Skeletal muscle tissue (tissue), 4 donors: Measurements from ENCODE around the gene DTX3. TPM values are rescaled to one million over a fixed set of nuclear protein-coding genes. Genes with fewer than 3 reads are reported as not detected.

Source experiments
- H3K27ac ChIP-seq: one replicate; pipeline ENCODE4 v1.7.0; 2013; ENCODE audit warnings: mild to moderate bottlenecking, low read depth, low read length, inconsistent platforms
- H3K27me3 ChIP-seq, 3 donors: one replicate each; pipeline ENCODE4 v1.7.0; 2013; ENCODE audit warnings: low read length in 3 of 3; ENCODE audit not compliant: control insufficient read depth in 3 of 3, insufficient read depth in 3 of 3
- H3K36me3 ChIP-seq, 3 donors: one replicate each; pipeline ENCODE4 v1.7.0; 2013; ENCODE audit warnings: low read length in 3 of 3; ENCODE audit not compliant: control insufficient read depth in 3 of 3, insufficient read depth in 3 of 3
- H3K4me1 ChIP-seq, 3 donors: one replicate each; pipeline ENCODE4 v1.7.0; 2013; ENCODE audit warnings: low read length in 3 of 3, mild to moderate bottlenecking in 3 of 3; ENCODE audit not compliant: control insufficient read depth in 3 of 3, insufficient read depth in 3 of 3
- H3K4me3 ChIP-seq, 3 donors: one replicate each; pipeline ENCODE4 v1.7.0; 2013; ENCODE audit warnings: low read length in 3 of 3
- H3K9ac ChIP-seq, 3 donors: one replicate each; pipeline ENCODE4 v1.7.0; 2013; ENCODE audit warnings: low read length in 3 of 3, mild to moderate bottlenecking in 3 of 3, moderate library complexity in 2 of 3, low read depth in 1 of 3
- H3K9me3 ChIP-seq, 3 donors: one replicate each; pipeline ENCODE4 v1.7.0; 2013; ENCODE audit warnings: low read length in 3 of 3; ENCODE audit not compliant: control insufficient read depth in 3 of 3
- total RNA-seq: library from RNA; depleted of rRNA; stranded (reverse); fragments of >200 nt; gene quantifications from one replicate; pipeline ENCODE4 v1.2.3, GENCODE V29; 2014
- donor health status: Osteomylitis.

The DTX3 gene
- total RNA-seq, 1 donor from 2014 or later: 7.8 TPM

DNA sequence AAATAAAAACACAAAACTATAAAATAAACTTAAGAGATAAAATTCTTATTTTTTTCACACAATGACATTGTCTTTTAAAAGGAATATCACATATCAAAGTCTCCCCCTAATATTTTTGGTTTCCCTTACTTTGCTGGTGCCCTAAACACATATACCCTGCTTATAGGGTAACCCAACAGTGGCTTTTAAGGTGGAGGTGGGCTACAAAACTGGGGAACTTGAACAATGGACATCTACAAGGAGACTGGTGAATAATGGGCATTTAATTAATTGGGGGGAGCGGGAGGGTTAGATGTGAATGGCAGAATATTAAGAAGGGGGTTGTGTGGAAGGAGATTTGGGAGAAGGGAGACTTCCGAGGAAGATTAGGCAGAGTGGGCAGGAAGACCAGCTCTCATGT is 18.8 kb downstream of the DTX3 start:
- Histone ChIP-seq H3K27ac (no peak overlapping the region), H3K9me3 (no peaks in the 10 kb centered on the region), H3K9ac (no peak overlapping the region), H3K36me3 (peaks cover 0 to 3% (median 3%) of the 10 kb centered on the region in 3 donors), H3K4me3 (no peak overlapping the region), H3K4me1 (peaks cover 14 to 20% (median 16%) of the 10 kb centered on the region in 3 donors), H3K27me3 (peaks cover 65 to 83% (median 74%) of the 10 kb centered on the region in 3 donors)

DNA sequence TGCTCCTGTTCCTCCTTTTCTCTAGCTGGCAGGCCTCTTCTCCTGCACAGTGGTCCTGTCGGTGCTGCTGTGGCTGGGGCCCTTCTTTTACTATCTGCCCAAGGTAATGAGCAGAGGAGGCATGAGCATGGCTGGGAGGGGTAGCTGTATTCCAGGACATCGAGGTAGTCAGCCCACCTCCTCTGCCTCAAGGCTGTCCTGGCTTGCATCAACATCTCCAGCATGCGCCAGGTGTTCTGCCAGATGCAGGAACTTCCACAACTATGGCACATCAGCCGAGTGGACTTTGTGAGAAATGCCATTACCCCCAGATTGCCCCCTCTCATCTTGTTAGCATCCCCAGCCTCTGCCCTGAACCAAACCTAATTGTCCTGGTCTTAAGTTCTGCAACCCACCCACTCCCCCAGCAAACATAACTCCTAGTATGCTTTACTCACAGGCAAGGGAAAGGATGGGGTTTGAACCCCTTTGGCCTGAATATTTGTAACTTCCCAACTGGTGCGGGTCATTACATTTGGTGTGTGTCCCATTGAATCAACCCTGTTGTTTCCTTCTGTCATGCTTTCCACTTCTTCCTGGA is 19.3 kb downstream of the DTX3 start:
- Histone ChIP-seq H3K9ac (no peak overlapping the region), H3K4me1 (peaks cover 14 to 20% (median 16%) of the 10 kb centered on the region in 3 donors), H3K27ac (no peak overlapping the region), H3K4me3 (no peak overlapping the region), H3K27me3 (peaks cover 65 to 85% (median 71%) of the 10 kb centered on the region in 3 donors), H3K36me3 (peaks cover 0 to 8% (median 6%) of the 10 kb centered on the region in 3 donors), H3K9me3 (no peaks in the 10 kb centered on the region)

DNA sequence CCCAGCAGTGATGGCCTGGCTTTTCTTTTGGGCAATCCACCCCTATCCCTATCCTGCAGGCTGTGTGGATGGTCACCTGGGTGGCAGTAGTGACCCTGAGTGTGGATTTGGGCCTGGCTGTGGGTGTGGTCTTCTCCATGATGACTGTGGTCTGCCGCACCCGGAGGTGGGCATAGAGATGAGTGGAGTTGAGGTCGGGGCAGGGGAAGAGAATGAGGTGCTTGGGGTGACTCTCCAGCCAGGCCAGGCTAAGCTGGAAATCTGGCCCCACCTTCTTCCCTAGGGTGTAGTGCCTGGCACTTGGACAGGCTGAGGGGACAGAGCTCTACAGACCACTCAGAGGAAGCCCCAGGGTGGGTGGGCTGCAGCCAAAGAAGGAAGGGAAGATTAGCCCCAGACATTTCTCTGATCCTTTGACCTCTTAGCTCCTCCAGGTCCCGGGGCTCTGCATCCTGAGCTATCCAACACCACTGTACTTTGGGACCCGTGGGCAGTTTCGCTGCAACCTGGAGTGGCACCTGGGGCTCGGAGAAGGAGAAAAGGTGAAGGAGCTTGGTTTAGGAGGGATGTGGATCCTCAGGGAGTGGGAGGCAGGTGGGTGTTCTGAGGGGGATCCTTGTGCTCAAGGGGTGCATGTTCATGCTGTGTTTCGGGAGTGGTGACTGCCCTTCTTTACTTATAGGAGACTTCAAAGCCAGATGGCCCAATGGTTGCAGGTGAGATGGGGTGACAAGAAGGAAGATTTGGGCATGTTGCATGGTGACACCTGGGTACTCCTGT is 20.0 kb downstream of the DTX3 start:
- Histone ChIP-seq H3K4me3 (no peak overlapping the region), H3K36me3 (peaks cover 0 to 10% (median 6%) of the 10 kb centered on the region in 3 donors), H3K4me1 (peaks cover 14 to 19% (median 16%) of the 10 kb centered on the region in 3 donors), H3K9ac (no peak overlapping the region), H3K27ac (no peak overlapping the region), H3K9me3 (no peaks in the 10 kb centered on the region), H3K27me3 (peaks cover 58 to 78% (median 65%) of the 10 kb centered on the region in 3 donors)

DNA sequence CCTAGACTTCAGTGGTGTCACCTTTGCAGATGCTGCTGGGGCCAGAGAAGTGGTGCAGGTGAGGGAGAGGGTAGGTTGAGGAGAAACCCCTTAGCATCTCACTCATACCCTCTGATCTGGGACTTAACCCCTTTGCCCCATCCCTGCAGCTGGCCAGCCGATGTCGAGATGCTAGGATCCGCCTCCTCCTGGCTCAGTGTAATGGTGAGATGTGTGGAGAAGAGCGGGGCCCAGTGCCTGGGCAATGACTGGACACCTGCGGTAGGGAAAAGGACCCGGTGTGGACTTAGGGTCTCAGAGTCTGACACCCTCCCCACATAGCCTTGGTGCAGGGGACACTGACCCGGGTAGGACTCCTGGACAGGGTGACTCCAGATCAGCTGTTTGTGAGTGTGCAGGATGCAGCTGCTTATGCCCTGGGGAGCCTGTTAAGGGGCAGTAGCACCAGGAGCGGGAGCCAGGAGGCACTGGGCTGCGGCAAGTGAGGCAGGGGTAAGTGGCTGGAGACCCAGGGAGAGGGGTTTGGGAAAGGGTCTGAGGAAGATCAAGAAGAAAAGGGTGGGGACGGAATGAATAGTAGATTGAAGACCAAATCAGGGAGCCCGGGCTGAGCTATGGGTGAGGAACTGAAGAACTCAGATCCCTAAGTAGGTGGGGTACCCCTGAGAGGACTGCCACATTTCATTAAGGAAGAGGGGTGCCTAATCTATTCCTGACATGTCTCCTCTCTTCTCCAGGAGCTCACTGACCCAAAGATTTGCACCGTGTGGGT is 20.8 kb downstream of the DTX3 start:
- no peaks in the 10 kb centered on the region for H3K9me3 ChIP-seq
- H3K36me3 ChIP-seq: peaks cover 0 to 10% (median 10%) of the 10 kb centered on the region in 3 donors
- no peak overlapping the region for H3K9ac ChIP-seq
- peaks cover 12 to 14% (median 14%) of the 10 kb centered on the region in 3 donors for H3K4me1 ChIP-seq
- no peak overlapping the region for H3K27ac ChIP-seq
- H3K4me3 ChIP-seq: no peak overlapping the region
- peaks cover 53 to 70% (median 56%) of the 10 kb centered on the region in 3 donors for H3K27me3 ChIP-seq

DNA sequence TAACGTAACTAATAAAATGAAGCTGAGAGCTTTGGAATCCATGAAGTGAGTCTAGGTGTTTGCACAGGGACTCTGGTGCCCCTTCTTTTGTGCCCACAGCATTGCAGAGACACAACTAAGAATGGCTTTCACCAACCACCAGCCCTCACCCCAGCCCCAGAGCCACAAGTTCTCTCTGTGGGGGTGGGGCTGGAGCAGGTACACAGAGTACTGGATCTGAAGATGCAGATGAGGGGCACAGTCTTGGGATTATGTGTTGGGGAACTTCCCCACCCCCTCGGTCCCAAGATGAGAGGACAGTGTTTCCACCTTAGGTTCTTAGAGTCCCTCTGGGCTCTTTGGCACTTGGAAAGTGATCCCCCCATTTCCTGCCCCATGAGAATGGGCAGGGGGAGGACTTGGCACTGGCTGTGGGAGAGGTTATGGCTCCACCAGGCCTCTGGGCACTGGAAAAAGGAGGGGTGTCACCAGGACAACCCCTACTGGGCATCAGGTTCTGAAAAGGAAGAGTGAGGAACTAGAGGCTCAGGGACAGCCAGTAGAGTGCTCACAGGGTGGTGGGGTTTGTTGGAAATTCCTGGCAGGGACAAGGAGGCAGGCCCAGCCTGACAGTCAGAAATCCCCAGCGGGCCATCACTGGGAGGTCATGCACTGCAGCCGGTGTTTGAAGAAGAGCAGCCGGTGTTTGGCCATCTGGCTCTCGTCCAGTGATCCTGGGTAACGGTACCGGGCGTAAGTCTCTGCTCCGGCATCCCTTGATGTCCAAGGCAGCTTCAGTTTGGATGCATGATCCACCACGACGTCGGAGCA is 21.7 kb downstream of the DTX3 start:
- Histone ChIP-seq H3K36me3 (peaks cover 0 to 10% (median 10%) of the 10 kb centered on the region in 3 donors), H3K9me3 (no peaks in the 10 kb centered on the region), H3K4me3 (no peak overlapping the region), H3K27me3 (peaks cover 48 to 66% (median 51%) of the 10 kb centered on the region in 3 donors), H3K27ac (no peak overlapping the region), H3K4me1 (peaks cover 9 to 14% (median 10%) of the 10 kb centered on the region in 3 donors), H3K9ac (no peak overlapping the region)

DNA sequence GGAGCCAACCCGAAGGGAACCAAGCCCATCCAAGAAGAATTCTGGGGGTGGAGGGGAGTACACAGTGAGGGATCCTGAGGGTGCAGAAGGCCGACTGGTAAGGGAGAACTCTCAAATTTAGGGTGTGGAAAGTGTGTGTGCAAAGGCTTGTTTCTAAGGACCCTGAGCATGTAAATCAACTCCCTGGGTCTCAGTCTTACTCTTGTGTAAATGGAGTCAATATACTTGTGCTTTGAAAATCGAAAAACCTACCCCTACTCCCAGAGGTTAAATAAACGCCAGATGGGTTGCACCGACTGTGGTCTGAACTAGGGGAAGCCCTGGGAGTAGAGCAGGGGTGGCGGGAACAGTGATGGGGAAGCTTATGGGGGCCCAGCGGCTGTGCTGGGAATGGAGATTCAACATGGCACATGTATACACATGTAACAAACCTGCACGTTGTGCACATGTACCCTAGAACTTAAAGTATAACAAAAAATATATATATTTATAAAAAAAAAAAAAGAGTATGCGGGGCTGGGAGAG is 22.4 kb downstream of the DTX3 start:
- H3K4me1 ChIP-seq: peaks cover 2 to 13% (median 9%) of the 10 kb centered on the region in 3 donors

DNA sequence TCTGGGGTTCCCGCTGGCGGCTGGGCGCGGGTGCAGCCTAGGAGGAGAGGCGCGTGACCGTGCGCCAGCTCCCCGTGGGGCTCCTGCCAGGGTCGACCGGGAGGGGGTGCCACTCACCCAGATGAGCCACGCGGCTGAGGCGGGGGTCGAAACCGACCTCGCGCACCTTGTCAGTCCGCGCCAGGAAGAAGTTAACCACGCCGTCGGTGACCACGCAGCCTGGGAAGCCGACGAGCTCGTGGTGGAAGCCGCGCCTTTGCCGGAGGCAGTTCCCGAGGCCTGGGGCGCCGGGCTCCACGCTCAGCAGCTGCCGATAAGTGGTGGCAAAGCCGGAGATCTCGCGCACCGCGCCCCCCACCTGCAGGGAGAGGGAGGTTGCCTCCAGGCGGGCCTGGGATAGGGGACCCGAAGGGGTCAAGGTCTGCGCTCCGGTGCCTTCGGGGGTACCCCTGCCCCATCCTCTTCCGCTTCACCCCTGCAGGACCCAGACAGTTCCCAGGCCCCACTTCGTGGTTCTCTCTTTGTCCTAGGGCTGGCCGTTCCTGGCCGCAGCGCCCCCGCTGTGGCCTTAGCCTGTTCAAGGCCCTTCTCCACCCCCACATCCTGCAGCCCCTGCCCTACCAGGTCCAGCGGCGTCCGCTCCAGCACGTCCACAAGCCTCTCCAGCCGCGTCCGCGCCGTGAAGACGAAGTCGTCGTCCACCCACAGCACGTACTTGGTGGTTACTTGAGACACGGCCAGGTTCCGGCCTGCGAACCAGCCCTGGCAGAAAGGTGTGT is 23.1 kb downstream of the DTX3 start:
- Histone ChIP-seq H3K4me3 (no peak overlapping the region), H3K27ac (no peak overlapping the region), H3K36me3 (peaks cover 0 to 10% (median 10%) of the 10 kb centered on the region in 3 donors), H3K9ac (no peak overlapping the region), H3K27me3 (peaks cover 36 to 62% (median 37%) of the 10 kb centered on the region in 3 donors), H3K4me1 (peaks cover 0 to 14% (median 13%) of the 10 kb centered on the region in 3 donors), H3K9me3 (no peaks in the 10 kb centered on the region)

More for the DNA sequence above, 22.4 kb downstream of the DTX3 start:
- H3K4me3 ChIP-seq: no peak overlapping the region
- peaks cover 43 to 65% (median 44%) of the 10 kb centered on the region in 3 donors for H3K27me3 ChIP-seq
- H3K36me3 ChIP-seq: peaks cover 0 to 10% (median 10%) of the 10 kb centered on the region in 3 donors
- no peak overlapping the region for H3K9ac ChIP-seq
- no peak overlapping the region for H3K27ac ChIP-seq
- H3K9me3 ChIP-seq: no peaks in the 10 kb centered on the region

DNA sequence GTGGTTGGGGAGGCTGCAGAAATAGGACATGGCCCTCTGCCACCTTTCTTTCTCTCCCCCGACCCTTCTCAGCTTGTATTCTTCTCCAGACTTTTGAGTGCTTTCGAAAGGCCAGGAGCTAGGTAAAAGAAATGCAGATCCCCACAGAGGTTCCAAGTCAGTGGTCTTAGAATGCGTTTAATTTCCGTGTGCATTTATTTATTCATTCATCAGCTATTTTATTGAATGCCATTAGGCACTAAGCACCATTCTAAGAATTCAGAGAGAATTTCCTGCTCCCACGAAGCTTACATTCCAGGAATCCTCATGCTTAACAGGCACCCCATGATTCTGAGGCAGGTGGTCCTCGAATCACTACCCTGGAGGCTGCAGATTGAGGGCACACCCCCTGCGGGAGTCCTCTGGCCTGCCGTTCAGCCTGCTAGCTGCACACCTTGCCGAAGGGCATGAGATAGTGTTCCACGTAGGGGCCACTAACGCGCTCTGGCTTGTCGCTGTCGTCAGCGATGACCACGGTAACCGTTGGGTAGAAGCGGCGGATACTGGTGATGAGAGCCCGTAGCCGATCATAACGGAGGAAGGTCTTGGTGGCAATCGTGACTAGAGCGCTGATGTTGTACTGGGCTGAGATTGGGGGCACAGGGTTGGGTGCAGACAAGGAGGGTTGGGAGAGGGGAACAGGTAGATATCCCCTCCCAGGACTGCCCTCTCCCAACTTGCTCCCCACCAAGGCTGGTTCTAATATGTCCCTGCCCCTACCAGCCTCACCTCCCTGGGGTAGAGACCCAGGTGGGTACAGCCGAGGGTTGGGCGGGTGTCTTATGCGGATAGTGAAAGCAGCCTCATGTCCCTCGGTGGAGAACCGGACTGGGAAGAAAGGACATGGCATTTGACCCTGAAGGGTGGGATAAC is 23.9 kb downstream of the DTX3 start:
- Histone ChIP-seq H3K27ac (no peak overlapping the region), H3K27me3 (peaks cover 29 to 55% (median 30%) of the 10 kb centered on the region in 3 donors), H3K9ac (no peak overlapping the region)

More for the DNA sequence above, 23.9 kb downstream of the DTX3 start:
- H3K4me1 ChIP-seq: peaks cover 2 to 20% (median 20%) of the 10 kb centered on the region in 3 donors
- no peaks in the 10 kb centered on the region for H3K9me3 ChIP-seq
- H3K4me3 ChIP-seq: no peak overlapping the region
- peaks cover 0 to 10% (median 10%) of the 10 kb centered on the region in 3 donors for H3K36me3 ChIP-seq
